HEK293 (cell line): ENCODE data around the gene PHF13.
A peak's percentile ranks its signal among the peaks of the same experiment; 100 is the strongest.

Experiments used
- BCL11A ChIP-seq: fragments of 450-650 bp; formaldehyde crosslinking; IDR thresholded peaks from 2 replicates; pipeline ENCODE4 v1.5.1; 2016; ENCODE audit warnings: low read depth, missing biosample characterization, missing genetic modification characterization
- CTCF ChIP-seq: fragments of 450-650 bp; formaldehyde crosslinking; IDR thresholded peaks from 2 replicates; pipeline ENCODE4 v1.5.1; 2016; ENCODE audit warnings: missing biosample characterization, missing genetic modification characterization
- EGR2 ChIP-seq: fragments of 450-650 bp; formaldehyde crosslinking; IDR thresholded peaks from 2 replicates; pipeline ENCODE4 v1.5.1; 2016; ENCODE audit warnings: low read depth, missing biosample characterization, missing genetic modification characterization
- HOXC10 ChIP-seq: sonication (generic); formaldehyde crosslinking; IDR thresholded peaks from 2 replicates; pipeline ENCODE4 v1.8.1; 2023; ENCODE audit warnings: mild to moderate bottlenecking, missing genetic modification reagents
- KLF9 ChIP-seq: fragments of 450-650 bp; formaldehyde crosslinking; IDR thresholded peaks from 2 replicates; pipeline ENCODE4 v1.5.1; 2016; ENCODE audit warnings: missing biosample characterization, missing genetic modification characterization, low read depth
- PATZ1 ChIP-seq: fragments of 450-650 bp; formaldehyde crosslinking; IDR thresholded peaks from 2 replicates; pipeline ENCODE4 v1.5.1; 2016; ENCODE audit warnings: missing biosample characterization, missing genetic modification characterization
- SALL2 ChIP-seq: fragments of 450-650 bp; formaldehyde crosslinking; IDR thresholded peaks from 2 replicates; pipeline ENCODE4 v1.5.0; 2017; ENCODE audit warnings: missing biosample characterization, mild to moderate bottlenecking, missing genetic modification characterization, borderline replicate concordance
- SP2 ChIP-seq: fragments of 450-650 bp; formaldehyde crosslinking; IDR thresholded peaks from 2 replicates; pipeline ENCODE4 v1.5.1; 2016; ENCODE audit warnings: missing biosample characterization, missing genetic modification characterization
- SP3 ChIP-seq: fragments of 450-650 bp; formaldehyde crosslinking; IDR thresholded peaks from 2 replicates; pipeline ENCODE4 v1.5.1; 2016; ENCODE audit warnings: missing biosample characterization, missing genetic modification characterization
- ZBTB26 ChIP-seq: fragments of 450-650 bp; formaldehyde crosslinking; optimal IDR thresholded peaks from 2 replicates; pipeline ENCODE3; 2016; ENCODE audit warnings: missing biosample characterization, mild to moderate bottlenecking, missing genetic modification characterization
- ZBTB8A ChIP-seq: fragments of 450-650 bp; formaldehyde crosslinking; IDR thresholded peaks from 2 replicates; pipeline ENCODE4 v1.5.1; 2016; ENCODE audit warnings: missing biosample characterization, missing genetic modification characterization
- ZIC2 ChIP-seq: fragments of 450-650 bp; formaldehyde crosslinking; IDR thresholded peaks from 2 replicates; pipeline ENCODE4 v1.5.1; 2016; ENCODE audit warnings: missing biosample characterization, missing genetic modification characterization
- ZNF112 ChIP-seq: fragments of 450-650 bp; formaldehyde crosslinking; IDR thresholded peaks from 2 replicates; pipeline ENCODE4 v1.5.0; 2017; ENCODE audit warnings: missing biosample characterization, missing genetic modification characterization
- ZNF133 ChIP-seq: fragments of 450-650 bp; formaldehyde crosslinking; IDR thresholded peaks from 2 replicates; pipeline ENCODE4 v1.5.1; 2016; ENCODE audit warnings: missing biosample characterization, missing genetic modification characterization
- ZNF155 ChIP-seq: fragments of 450-650 bp; formaldehyde crosslinking; IDR thresholded peaks from 2 replicates; pipeline ENCODE4 v1.5.1; 2016; ENCODE audit warnings: missing biosample characterization, missing genetic modification characterization
- ZNF16 ChIP-seq: fragments of 450-650 bp; formaldehyde crosslinking; IDR thresholded peaks from 2 replicates; pipeline ENCODE4 v1.5.1; 2016; ENCODE audit warnings: low read depth, missing biosample characterization, missing genetic modification characterization
- ZNF211 ChIP-seq: fragments of 450-650 bp; formaldehyde crosslinking; IDR thresholded peaks from 2 replicates; pipeline ENCODE4 v1.5.1; 2016; ENCODE audit warnings: low read depth, missing biosample characterization, missing genetic modification characterization
- ZNF26 ChIP-seq: fragments of 450-650 bp; formaldehyde crosslinking; IDR thresholded peaks from 2 replicates; pipeline ENCODE4 v1.5.1; 2016; ENCODE audit warnings: missing biosample characterization, missing genetic modification characterization
- ZNF335 ChIP-seq: fragments of 450-650 bp; formaldehyde crosslinking; conservative IDR thresholded peaks from 2 replicates; pipeline ENCODE4 v1.5.1; 2016; ENCODE audit warnings: missing biosample characterization, missing genetic modification characterization
- ZNF341 ChIP-seq: fragments of 450-650 bp; formaldehyde crosslinking; IDR thresholded peaks from 2 replicates; pipeline ENCODE4; 2016; ENCODE audit warnings: low read depth, missing biosample characterization, missing genetic modification characterization
- ZNF518A ChIP-seq: fragments of 450-650 bp; formaldehyde crosslinking; conservative IDR thresholded peaks from 2 replicates; pipeline ENCODE4 v1.5.1; 2016; ENCODE audit warnings: low read depth, missing biosample characterization, missing genetic modification characterization
- ZNF530 ChIP-seq: fragments of 450-650 bp; formaldehyde crosslinking; IDR thresholded peaks from 2 replicates; pipeline ENCODE4 v1.5.1; 2016; ENCODE audit warnings: low read depth, missing biosample characterization, missing genetic modification characterization
- ZNF585B ChIP-seq: fragments of 450-650 bp; formaldehyde crosslinking; IDR thresholded peaks from 2 replicates; pipeline ENCODE4 v1.5.1; 2016; ENCODE audit warnings: missing biosample characterization, missing genetic modification characterization
- ZNF658 ChIP-seq: fragments of 450-650 bp; formaldehyde crosslinking; IDR thresholded peaks from 2 replicates; pipeline ENCODE4; 2016; ENCODE audit warnings: missing biosample characterization, missing genetic modification characterization
- ZNF664 ChIP-seq: fragments of 450-650 bp; formaldehyde crosslinking; IDR thresholded peaks from 2 replicates; pipeline ENCODE4 v1.5.1; 2016; ENCODE audit warnings: missing biosample characterization, missing genetic modification characterization
- ZSCAN18 ChIP-seq: fragments of 450-650 bp; formaldehyde crosslinking; IDR thresholded peaks from 2 replicates; pipeline ENCODE4 v1.5.1; 2016; ENCODE audit warnings: missing biosample characterization, missing genetic modification characterization
- ZXDB ChIP-seq: fragments of 450-650 bp; formaldehyde crosslinking; IDR thresholded peaks from 2 replicates; pipeline ENCODE4 v1.5.1; 2016; ENCODE audit warnings: missing biosample characterization, missing genetic modification characterization

Gene PHF13

GRCh38 chr1:6579374-6580118 is 34.0 kb upstream of the PHF13 start, which contains the start of gene ZBTB48 (continued):
- no peak for TF ChIP-seq SALL2 (tag by site-specific recombination)
- peak; percentile 67 for TF ChIP-seq ZBTB26 (tag by site-specific recombination)
- no peak for TF ChIP-seq ZNF518A (tag by site-specific recombination)
- TF ChIP-seq ZSCAN18 (tag by site-specific recombination) = no peak
- no peak for TF ChIP-seq CTCF (tag by site-specific recombination)
- TF ChIP-seq SP3 (tag by site-specific recombination) = peak; percentile 78
- TF ChIP-seq ZXDB (tag by site-specific recombination) = peak; percentile 57; the same call in 1 of the 2 replicates
- TF ChIP-seq ZNF26 = no peak
- no peak for TF ChIP-seq ZNF211 (tag by site-specific recombination)
- TF ChIP-seq ZNF133 (tag by site-specific recombination) = no peak
- TF ChIP-seq ZNF341 = no peak
- peak; percentile 77 for TF ChIP-seq PATZ1
- no peak for TF ChIP-seq ZNF155 (tag by site-specific recombination)
- TF ChIP-seq SP2 (tag by site-specific recombination) = peak; percentile 98
- TF ChIP-seq HOXC10 (CRISPR knock-in tag) = no peak
- peak; percentile 91 for TF ChIP-seq ZBTB8A
- TF ChIP-seq EGR2 (tag by site-specific recombination) = no peak
- no peak for TF ChIP-seq ZNF335 (tag by site-specific recombination)
- no peak for TF ChIP-seq KLF9
- no peak for TF ChIP-seq ZNF530 (tag by site-specific recombination)
- TF ChIP-seq ZIC2 (tag by site-specific recombination) = no peak
- TF ChIP-seq ZNF664 = no peak
- TF ChIP-seq ZNF585B (tag by site-specific recombination) = no peak
- no peak for TF ChIP-seq ZNF112
- no peak for TF ChIP-seq BCL11A (tag by site-specific recombination)
- TF ChIP-seq ZNF16 (tag by site-specific recombination) = no peak
- TF ChIP-seq ZNF658 (tag by site-specific recombination) = no peak
